Activated CD4-positive, CD25-positive, alpha-beta regulatory T cell (primary cell): ENCODE measurements around the gene AKR1C8.
"Not testable (repeated sequence)": the region's sequence is repeated elsewhere in the genome, so short reads cannot be mapped to it uniquely, and the experiment has no call there.

Experiments used
- DNase-seq, 4 experiments: peaks; one replicate each; lab custom pipeline; 2025; lab: John Stamatoyannopoulos, UW

The AKR1C8 gene

GRCh38 chr10:5184987-5185775 is at the start of gene AKR1C8:
Gene AKR1C8 (minus strand): TSS chr10:5185150. CDS start chr10:5185104, 46 bp downstream.
- DNase-seq, result no peak

- DNase-seq, result no peak
Measured at GRCh38 chr10:5234106-5234860, 49.3 kb upstream of the AKR1C8 start.

- no peak for DNase-seq
Measured at GRCh38 chr10:5233324-5233723, 48.4 kb upstream of the AKR1C8 start.

GRCh38 chr10:5229019-5229418 is 44.1 kb upstream of the AKR1C8 start:
- no peak for DNase-seq

- not testable (repeated sequence) for DNase-seq
Measured at GRCh38 chr10:5222942-5223341, 38.0 kb upstream of the AKR1C8 start.

GRCh38 chr10:5219262-5219661 is 34.3 kb upstream of the AKR1C8 start:
- no peak for DNase-seq

GRCh38 chr10:5216801-5217200 is 31.9 kb upstream of the AKR1C8 start:
- no peak for DNase-seq

- no peak for DNase-seq
Measured at GRCh38 chr10:5211696-5212536, 27.0 kb upstream of the AKR1C8 start.

GRCh38 chr10:5210261-5210660 is 25.3 kb upstream of the AKR1C8 start:
- not testable (repeated sequence) for DNase-seq

GRCh38 chr10:5209776-5210175 is 24.8 kb upstream of the AKR1C8 start:
- not testable (repeated sequence) for DNase-seq

- no peak for DNase-seq
Measured at GRCh38 chr10:5206799-5207198, 21.8 kb upstream of the AKR1C8 start.

- no peak for DNase-seq
Measured at GRCh38 chr10:5199398-5199797, 14.4 kb upstream of the AKR1C8 start.

- no peak for DNase-seq
Measured at GRCh38 chr10:5198386-5198785, 13.4 kb upstream of the AKR1C8 start.

GRCh38 chr10:5196702-5197113 is 11.8 kb upstream of the AKR1C8 start, which contains the start of gene AKR1C4:
Gene AKR1C4 (plus strand): TSS chr10:5196837. CDS start chr10:5196868, 31 bp downstream.
- no peak for DNase-seq

GRCh38 chr10:5195727-5196374 is 10.9 kb upstream of the AKR1C8 start:
- no peak for DNase-seq

GRCh38 chr10:5194431-5194830 is 9.5 kb upstream of the AKR1C8 start:
- no peak for DNase-seq

GRCh38 chr10:5188358-5188757 is 3.4 kb upstream of the AKR1C8 start:
- DNase-seq, result no peak

GRCh38 chr10:5187867-5188266 is 2.9 kb upstream of the AKR1C8 start:
- DNase-seq, result no peak

- DNase-seq, result no peak
Measured at GRCh38 chr10:5183923-5184322, 1.0 kb downstream of the AKR1C8 start.

GRCh38 chr10:5180503-5180902 is 4.4 kb downstream of the AKR1C8 start:
- DNase-seq, result not testable (repeated sequence)

GRCh38 chr10:5175581-5175980 is 9.4 kb downstream of the AKR1C8 start:
- not testable (repeated sequence) for DNase-seq
